Measurements from ENCODE around the gene STPG2.

- TF ChIP-seq CTCF (IDR thresholded peaks at IDR 0.05 in 8 of 11, conservative IDR thresholded peaks at IDR 0.05 in 3 of 11) (no peak), POLR2AphosphoS5 (IDR thresholded peaks at IDR 0.05) (no peak)
Observed at GRCh38 chr4:97589481-97590196, 553.6 kb downstream of the STPG2 start.

Measured in spleen (tissue), 7 donors.